ENCODE measurements around the gene MOCS3.

- TF ChIP-seq CTCF (IDR thresholded peaks at IDR 0.05) (no peak), POLR2A (IDR thresholded peaks at IDR 0.05) (no peak), POLR2AphosphoS5 (IDR thresholded peaks at IDR 0.05) (no peak)
Measured at GRCh38 chr20:50924261-50924920, 34.2 kb upstream of the MOCS3 start.
